HG03064 (cell line): ENCODE measurements around the gene DMRTA2.

Source experiments
- ATAC-seq: cut with Tn5 transposase; IDR thresholded peaks from one replicate; pipeline ENCODE4 v1.9.1; 2021; ENCODE audit warnings: low read depth; ENCODE audit not compliant: unreplicated experiment

The DMRTA2 gene

GRCh38 chr1:50424045-50424883 is 1.0 kb upstream of the DMRTA2 start:
- ATAC-seq, result no peak

DNA sequence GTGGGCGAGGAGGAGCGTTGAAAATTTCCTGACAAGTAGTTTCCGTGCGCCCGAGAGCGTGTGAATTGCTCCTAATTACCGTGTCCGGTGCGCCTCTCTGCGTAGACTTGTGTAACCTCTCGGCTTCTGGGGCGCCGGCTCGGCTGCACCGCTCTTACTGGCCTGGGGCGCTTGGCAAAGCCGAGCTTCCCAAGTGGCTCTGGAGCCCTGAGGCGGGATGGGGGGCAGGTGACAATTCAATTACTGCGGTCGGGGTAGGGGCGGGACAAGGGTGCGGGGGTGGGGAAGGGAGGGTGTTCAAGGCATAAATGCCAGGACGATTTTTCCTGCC is 392 bp upstream of the DMRTA2 start:
- no peak for ATAC-seq

DNA sequence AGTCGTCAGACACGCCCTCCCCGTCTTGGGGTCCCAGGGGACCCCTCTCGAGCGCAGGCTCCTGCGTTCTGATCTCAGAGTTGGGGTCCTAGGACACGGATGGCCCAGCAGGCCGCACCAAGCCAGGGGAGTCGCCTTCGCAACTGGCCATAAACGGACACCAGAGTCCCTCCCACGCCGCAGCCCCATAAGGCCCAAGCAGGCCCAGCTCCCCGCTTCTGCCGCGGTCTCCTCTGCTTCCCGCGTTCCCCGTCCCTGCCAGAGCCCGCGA is 633 bp downstream of the DMRTA2 start:
- ATAC-seq, result no peak

GRCh38 chr1:50421768-50422674 is 1.2 kb downstream of the DMRTA2 start:
- no peak for ATAC-seq

GRCh38 chr1:50421366-50421748 is 1.9 kb downstream of the DMRTA2 start:
- no peak for ATAC-seq

GRCh38 chr1:50420689-50421365 is 2.4 kb downstream of the DMRTA2 start:
- no peak for ATAC-seq

DNA sequence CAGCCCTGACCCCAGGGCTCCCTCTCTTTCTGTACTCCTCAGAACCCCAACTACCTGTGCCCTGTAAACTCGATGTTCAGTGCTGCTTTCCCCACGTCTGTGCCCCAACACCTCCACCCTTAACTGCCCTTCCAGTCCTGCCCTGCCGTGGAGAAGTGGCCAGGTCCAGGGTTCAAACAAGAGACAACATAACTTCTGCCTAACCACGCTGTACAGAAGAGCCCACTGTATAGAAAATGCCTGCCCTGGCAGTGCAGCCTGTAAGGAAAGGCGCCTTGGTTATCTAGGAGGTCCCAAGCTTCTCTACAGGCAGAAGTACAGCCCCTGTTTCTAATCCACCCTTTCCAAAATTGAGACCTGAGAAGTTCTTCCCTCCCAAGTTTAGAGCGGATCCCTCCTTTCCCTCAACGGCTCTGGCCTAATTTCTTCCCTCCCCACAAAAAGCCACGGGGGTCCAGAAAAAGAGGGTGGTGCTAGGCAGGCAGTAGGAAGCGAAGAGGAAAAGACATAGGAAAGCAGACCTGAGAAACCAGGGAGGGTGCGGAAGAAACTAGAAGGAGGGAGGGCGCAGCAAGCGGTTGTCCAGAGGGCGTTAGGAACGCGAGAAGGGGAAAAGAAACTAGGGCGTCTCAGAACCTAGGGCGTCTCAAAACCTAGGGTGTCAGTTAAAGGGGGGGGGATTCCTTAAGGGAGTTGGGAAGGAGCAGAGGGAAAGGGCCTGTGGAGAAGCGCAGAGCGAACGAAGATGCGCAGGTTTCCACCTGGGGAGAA is 3.2 kb downstream of the DMRTA2 start:
- no peak for ATAC-seq

GRCh38 chr1:50419192-50419906 is 3.9 kb downstream of the DMRTA2 start:
- ATAC-seq, result no peak

DNA sequence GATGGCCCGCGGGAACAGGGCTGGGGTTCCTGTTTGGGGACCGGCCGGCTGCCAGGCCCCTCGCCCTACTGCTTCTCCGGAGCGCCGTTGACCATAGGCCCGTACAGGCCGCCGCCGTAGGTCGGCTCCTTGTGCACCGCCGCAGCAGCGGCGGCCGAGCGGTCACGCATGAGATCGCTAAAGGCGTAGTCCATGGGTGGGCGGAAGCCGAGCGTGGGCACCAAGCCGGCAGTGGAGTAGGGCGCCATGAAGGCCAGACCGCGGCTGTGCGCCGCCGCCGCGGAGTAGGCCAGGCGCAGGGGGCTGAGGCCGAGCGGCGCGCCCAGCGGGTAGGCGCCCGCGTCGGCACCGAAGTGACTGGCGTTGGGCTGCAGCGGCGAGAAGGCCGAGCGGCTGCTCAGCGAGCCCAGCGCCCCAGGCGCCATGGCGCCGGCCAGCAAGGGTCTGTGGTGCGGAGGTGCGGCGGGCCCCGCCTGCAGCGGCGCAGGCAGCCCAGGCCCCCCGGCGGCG is 4.6 kb downstream of the DMRTA2 start:
- no peak for ATAC-seq

- no peak for ATAC-seq
These were observed 5.2 kb downstream of the DMRTA2 start for GRCh38 chr1:50417946-50418599.

DNA sequence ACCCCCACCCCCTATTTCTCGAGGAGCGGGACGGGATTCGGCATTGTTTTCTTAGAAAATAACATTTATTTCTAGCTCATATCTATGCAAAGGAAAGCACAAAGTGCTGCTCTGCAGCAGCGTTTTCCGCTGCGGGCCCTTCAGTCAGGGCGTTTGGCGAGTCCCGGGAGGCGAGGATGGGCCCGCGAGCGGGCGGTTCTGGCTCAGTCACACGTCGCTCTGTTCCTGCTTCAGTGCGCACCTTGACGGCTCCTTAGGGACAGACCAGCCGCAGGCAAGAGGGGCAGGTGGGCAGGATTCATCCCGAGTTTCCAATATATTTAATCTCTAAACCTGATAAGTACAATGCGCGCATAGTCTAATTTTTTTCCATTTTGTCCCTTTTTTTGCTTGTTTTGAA is 5.7 kb downstream of the DMRTA2 start:
- no peak for ATAC-seq

DNA sequence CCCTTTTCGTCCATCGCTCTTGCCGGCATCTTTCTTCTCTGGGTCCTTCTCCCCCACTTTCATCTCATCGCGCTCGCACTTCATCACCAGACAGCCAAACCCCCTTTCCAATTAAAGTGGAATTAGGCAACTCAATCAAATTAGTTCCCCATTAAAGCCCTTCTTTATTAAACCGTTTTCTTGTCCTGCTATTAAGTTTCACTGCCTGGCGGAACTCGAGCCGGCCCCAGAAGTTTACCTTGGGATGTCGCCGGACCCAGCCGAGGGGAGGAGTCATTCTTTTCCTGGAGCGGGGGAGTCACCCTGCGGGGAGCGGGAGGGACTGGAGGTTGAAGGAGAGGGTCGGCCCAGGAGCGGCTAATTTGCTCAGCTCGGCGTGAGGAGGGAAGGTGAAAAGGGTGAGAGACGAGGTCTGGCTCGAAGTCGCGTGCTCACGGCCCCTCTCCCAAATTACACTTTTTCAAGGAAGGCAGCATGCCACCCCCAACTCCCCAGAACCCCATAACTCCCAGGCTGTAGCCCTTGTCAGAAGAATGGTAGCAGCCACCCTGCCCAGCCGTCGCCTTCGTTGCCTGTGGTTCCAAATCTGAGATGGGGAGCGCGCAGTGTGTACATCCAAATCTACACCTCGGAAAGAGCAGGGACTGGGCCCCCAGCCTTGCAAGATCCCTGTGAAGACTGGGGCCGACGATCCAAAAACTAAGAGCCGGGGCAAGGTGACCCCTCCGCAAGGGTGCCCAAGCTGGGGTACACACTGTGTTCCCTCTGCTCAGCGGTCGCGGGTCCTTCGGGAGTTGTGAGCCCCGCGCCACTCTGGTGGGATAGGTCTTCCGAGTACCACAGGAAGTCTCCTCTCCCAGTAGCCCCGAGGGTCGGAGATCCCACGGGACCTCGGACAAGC is 6.4 kb downstream of the DMRTA2 start:
- ATAC-seq, result no peak

DNA sequence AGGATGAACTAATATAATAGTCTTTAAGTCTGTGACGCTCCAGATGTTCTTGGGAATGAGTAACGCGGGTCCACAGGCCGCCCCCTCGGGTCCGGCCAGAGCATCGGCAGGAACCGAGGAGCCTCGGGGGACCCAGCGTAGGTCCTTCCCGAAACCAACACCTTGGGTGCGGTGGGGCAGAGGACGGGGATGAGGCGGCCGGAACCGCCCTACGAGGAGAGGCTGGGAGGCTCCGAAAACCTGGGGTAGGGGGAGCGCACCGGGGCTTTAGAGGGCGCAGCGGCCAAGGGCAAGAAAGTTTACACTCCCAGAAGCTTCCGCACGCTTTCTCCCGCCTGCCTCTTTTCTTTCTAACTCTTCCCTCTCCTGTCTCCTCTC is 7.1 kb downstream of the DMRTA2 start:
- no peak for ATAC-seq

DNA sequence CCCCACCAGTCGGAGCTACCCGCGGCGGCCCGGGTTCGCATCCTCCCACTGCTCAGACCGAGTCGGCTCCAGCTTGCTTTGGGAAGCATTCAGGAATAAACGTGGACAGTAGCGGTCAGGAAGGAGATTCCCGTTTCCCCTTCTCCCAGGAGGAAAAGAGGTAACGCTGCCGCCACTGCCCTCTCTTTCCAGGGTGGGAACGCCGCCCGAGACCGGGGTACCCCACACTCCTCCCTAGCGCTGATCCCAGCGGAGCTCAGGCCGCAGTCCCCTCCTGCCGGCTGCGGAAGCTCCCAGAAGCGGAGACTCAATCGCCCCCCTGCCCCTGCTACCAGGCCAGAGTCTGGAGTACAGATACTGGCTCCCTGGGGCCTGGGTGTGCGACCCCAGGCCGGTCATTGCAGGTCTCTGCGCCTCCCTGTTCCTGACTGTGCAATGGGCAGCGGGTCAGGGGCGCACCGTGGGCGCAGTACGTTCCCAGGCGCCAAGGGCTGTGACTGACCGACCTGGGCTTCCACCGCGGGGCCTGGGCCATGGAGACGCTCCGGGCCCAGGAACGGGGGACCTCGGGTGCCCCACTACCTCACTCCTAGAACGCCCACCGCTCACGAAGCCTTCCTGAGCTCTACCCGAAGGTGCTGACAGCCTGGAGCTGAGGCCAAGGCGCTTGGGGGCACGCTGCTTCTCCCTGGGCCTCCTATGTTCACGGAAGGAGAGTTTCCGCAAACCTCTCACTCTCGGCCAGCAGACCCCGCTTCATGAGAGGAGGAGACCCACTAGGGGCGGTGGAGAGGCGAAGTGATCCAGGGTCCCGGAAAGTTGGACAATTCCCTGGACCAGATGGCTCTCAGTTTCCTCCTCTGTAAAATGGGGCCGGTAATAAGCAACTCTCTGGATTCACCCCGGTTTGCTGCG is 7.8 kb downstream of the DMRTA2 start:
- no peak for ATAC-seq

GRCh38 chr1:50414853-50415234 is 8.4 kb downstream of the DMRTA2 start:
- no peak for ATAC-seq

GRCh38 chr1:50412813-50413476 is 10.3 kb downstream of the DMRTA2 start:
- no peak for ATAC-seq

DNA sequence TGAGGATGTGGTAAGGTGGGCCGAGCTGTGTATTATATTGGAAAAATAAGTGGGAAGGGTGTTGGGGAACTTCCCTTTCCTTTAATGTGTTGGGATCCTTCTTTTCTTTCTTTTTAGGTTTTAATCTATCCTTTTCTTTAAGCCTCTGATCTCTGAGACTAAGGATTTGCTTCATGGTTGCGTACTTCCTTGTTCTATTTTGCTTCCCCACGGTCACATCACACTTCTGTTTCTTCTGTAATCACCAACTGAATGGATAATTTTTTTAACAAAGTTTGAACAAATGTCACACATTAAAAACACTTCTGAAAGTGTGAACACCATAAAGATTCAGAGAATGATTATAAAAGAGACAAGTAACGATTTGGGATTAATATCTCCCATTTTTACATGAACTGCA is 17.4 kb downstream of the DMRTA2 start:
- ATAC-seq, result no peak
